HG02642 (cell line): ENCODE measurements around the gene C16orf96.

Experiments
- ATAC-seq: cut with Tn5 transposase; IDR thresholded peaks from one replicate; pipeline ENCODE4 v1.9.1; 2021; ENCODE audit warnings: mild to moderate bottlenecking; ENCODE audit not compliant: unreplicated experiment, poor library complexity

Gene C16orf96

GRCh38 chr16:4594433-4595410 lies 38.6 kb downstream of the C16orf96 start:
- ATAC-seq: no peak

GRCh38 chr16:4597174-4597573 lies 41.0 kb downstream of the C16orf96 start:
- no peak for ATAC-seq

DNA sequence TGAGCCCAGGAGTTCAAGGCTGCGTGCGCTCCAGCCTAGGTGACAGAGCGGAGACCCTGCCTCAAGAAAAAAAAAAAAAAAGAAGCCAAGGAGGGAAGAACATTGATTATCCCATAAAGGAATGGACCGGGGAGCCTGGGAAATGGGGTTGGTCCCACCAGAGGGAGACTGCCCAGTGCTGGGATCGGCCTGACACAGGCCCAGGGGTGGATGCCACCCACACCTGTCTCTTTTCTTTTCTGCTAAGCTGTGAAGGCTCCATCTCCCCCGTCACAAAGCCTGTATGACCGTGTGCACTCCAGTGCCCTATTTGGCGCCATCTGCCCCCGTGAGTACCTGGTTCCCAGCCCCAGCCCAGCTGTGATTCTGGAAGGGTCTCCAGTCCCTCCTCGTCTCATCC lies 42.9 kb downstream of the C16orf96 start:
- no peak for ATAC-seq

DNA sequence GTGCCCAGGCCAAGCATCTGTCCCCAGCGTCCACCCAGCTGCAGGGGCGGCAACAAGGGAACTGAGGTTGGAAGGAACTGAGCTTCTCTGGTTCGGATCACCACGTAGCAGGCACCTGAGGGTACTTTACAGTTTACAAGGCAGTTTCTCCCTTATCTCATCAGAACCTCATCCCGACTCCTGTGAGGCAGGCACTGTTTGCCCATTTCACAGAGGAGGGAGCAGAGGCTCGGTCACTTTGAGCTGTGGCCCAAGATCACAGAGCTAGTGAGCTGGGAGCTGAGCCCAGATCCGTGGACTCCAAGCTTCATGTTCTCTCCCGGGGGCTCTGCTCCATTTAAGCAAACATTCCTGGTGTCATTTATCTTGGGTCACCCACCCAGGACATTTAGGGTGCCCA lies 43.4 kb downstream of the C16orf96 start:
- ATAC-seq: no peak

DNA sequence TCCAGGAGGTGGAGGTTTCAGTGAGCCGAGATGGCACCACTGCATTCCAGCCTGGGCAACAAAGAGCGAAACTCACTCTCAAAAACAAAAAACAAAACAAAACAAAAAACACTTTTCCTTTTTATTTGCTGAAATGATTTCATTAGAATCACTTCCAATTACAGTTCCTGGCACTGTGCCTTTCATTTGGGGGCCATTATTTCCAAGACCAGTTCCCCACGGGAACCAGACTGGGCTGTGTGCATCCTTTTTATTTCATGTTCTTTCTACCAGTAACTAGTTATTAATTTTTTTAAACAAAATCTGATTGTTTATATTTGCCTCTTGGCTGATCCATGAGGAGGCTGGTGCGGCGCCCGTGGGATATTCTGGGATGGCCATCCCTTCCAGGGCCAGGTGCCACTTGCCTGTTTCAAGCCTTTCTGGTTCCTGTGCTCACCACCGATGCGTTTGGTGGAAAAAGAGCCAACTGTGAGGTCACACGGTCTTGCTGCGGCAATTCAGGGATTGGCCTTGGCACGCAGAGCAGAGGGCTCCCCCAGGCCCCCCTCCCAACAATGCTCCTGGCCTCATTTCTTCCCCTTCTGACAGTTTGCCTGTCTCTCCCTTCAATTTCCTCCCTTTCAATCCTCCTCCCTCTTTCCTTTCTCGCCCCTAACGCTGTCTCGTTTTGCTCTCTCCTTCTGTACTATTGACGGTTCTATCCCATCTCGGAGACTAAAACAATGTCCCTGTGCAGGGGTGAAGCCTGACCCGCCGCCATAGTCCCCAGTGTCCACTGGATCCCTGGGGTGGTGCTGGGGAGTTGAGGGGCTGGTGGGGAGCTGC lies 45.1 kb downstream of the C16orf96 start:
- ATAC-seq: no peak

- no peak for ATAC-seq
Measured at GRCh38 chr16:4601864-4602186, 45.7 kb downstream of the C16orf96 start.

DNA sequence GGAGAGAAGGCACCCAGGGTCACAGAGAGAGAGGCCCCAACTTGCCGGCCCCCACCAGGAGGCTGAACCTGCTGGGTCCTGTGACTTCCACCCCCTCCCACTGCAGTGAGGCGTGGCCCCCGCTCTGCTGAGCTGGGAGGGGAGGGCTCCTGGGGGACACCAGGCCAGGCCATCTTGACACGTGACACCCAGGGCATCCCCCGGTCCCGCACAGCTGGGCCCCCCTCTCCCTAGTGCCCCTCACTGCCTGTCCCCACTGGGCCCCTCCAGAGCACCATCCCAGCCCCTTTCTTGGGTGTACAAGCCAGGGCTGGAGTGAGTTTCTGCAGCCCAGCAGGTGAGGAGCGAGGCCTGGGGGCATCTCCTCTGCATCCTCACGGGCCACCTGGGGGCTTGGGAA lies 46.2 kb downstream of the C16orf96 start:
- ATAC-seq: no peak

- no peak for ATAC-seq
Measured at GRCh38 chr16:4603624-4604170, 47.6 kb downstream of the C16orf96 start.

DNA sequence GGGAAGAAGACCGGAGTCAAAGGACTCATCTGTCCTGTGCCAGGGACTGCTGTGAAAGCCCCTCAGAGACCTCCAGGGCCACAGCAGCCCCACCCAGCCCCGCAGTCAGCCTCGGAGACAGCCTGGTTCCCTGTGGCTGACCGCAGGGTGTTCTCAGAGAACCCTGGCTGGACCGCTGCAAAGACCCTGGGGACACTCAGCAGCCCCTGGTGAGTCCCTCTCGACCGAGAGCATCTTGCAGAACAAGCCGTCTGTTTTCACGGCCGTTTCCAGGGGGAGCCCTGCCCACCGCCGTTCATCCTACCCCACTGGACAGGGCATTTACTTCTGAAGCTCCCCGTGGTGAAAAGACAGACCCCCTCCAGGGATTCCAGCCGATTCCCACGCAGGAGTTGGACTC lies 48.3 kb downstream of the C16orf96 start:
- no peak for ATAC-seq

GRCh38 chr16:4606354-4606753 lies 50.2 kb downstream of the C16orf96 start:
- no peak for ATAC-seq

DNA sequence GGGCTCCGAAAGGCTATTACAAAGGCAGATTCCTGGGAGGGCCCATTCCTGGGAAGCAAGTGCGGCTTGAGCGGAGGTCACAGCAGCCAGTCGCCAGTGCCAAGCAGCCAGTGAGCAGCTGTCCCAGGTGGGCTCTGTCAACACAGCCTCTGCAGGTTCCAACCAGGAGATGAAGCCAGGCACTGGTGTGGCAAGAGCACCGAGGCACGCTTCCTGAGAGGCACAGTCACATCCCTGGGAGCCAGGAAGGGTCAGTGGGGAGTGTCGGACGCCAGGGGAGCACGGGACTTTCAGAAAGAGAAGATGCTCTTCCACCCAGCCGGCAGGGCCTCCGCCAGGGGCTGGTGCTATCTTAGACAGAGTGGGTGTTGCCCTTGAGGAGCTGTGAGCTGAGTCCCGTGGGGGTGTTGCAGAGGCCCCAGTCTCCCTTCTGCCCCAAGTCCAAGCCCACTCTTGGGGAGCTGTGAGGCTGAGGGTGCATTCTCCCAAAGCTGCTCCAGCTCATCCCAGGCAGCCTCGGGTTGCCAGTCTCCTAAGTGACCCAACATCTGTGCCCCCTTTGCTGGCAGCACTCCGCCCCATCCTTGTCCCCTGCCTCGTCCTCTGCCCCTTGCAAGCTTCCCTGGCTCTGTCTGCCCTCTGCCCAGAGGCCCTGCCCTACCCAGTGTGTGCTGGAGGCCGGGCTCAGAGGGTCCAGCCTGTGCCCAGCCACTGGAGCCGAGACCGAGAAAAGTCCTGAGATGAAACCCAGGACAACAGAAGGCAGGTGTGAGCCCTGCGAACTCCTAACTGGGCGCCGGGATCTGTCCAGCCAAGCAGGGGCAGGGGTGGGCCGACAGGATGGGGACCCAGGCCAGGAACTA lies 51.9 kb downstream of the C16orf96 start:
- no peak for ATAC-seq

DNA sequence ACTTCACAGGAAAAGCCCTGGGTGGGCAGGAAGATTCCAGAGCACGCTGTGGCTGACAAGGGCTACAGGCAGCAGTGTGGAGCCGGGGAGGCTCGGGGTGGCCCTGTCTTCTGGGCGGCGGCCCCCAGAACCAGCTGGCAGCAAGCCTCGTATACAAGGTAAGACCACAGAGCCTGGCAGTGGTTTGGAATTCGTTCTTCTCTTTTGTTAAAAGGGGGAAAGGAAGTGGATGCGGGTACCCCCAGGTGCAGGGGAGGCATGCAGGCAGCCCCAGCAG lies 52.5 kb downstream of the C16orf96 start:
- no peak for ATAC-seq

DNA sequence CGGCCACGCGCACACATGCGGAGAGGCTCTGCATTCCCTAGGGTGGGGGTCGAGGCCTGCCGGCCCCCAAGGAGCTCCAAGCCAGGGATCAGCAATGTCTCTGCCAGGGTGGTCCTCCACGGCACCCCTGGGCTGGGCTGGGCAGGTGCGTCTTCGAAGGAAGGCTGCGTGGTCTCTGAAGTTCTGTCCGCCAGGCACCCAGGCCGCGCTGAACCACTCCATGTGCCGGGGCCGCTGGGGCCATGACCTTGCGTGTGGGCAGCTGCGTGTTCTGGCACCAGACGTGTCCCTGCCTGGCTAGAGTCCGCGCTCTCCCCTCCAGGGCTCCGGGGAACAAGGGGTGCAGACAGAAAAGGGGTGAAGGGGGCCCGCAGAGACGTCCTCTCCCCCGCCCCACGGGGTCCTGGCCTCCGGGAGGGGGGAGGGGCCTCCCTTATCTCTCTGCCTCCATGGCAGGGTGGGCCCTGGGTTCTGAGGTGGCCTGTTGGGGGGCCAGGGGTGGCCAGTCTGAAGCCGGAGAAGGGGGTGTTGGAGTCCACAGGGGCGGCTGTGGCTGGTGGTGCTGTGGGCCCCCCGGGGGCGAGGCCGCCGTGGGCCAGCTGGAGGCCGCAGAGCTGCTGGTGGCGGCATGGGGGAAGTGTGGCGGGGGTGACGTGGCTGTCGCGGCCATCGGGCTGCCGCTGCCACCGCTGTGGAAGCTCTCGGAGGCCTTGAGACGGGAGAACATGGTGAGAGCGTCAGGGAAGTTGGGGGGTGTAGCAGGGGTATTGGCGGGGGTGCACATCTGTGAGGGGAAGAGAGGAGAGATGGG lies 53.3 kb downstream of the C16orf96 start:
- ATAC-seq: no peak

DNA sequence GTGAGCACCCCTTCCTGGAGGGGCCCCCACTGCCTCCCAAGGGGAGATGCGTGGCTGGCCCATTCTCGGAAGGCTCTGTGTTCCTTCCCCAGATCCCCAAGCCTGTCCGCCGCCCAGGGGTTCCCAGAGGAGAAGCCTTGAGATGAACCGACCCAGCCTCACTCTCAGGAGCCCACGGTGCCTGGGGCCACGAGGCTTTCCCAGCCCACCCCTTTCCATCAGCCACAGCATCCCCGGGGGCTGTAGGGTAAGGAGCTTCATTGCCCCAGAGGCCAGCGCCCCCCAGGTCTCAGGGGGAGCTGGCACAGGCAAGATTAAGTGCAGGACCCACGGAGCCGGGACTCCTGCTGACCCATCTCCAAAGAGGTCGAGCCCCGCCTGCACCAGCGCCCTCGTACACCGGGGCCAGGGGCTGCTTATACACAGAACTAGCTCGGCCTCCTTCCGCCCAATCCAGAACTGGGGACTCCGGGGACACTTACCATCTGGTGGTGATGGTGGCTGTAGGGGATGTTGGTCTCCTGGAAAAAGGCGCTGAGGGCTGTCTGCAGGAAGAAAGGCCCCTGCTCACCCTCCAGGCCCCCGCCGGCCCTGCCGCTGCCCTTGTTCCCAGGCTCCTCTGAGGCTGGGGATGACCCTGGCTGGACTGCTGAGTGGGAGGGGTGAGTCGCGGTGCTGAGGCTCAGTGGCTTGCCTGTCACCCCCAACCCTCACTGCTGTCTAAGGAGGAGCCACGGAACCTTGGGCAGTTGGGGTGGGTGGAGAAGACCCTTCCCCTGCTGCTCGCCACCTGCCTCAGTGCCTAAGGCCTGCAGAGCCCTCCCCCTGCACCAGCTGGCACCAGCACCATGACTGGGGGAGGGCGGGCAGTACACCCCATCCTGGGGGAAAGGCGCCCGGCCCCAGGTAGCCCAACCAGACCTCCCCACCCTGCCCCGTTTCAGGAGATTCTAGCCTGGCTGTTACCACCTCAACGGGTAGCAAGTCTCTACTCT lies 54.2 kb downstream of the C16orf96 start:
- no peak for ATAC-seq

DNA sequence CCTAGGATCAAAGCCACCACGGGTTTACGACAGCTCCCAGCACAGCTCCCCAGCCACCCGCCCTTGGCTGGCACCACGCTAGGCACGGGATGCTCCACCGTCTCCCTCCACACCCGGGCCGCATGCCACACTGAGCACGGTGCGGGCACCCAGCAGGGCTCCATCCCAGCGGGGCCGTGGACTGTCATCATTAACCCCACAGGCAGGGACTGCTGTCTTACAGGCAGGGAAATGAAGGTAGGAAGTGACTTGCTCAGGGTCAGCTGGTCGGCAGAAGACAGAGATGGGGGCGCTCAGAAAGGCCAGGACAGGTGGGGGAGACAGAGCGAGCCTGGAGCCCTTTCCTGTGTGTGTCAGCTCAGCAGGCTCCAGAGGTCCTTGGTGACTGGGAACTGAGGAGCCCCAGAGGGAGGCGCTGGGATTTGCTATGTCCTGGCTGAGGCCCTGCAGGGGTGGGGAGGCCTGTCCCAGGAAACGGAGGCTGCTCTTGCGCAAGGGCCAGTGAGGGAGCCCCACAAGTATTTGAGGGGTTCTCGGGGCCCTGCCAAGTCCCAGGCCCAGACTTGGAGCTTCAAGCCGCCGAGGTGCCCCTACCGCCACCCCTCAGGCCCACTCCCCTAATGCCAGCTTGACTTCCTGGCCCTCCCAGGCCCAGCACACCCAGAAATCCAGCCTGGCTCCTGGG lies 55.3 kb downstream of the C16orf96 start:
- ATAC-seq: no peak

GRCh38 chr16:4612474-4612931 lies 56.4 kb downstream of the C16orf96 start:
- no peak for ATAC-seq

DNA sequence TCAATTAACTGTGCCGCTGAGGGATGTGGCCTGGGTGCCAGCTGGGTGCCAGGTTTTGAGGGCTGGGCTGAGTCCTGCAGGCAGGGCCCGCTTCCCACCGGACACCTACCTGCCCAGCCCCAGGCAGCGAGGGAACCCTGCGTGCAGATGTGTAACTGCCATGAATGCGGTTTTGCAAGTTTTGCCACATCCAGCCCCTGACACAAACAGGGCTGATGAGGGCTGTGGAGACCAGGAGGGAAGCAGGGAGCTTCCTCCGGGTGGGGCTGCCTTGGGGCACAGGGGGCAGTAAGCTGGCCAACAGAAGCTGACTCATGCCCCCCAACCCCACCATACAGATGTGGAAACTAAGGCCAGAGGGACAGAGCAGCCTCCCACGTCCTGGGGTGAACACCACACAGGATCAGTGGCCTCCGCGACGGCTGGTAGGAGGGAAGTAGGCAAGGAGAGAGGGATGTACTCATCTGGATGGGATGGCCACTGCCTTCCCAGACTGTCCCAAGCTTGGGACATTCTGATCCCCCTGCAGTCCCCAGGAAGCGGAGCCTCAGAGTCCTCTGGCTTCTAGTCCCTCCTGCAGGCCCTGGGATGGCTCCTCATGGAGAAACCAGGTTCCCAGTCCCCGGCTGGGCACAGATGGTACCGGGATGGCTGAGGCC lies 57.0 kb downstream of the C16orf96 start:
- no peak for ATAC-seq
